GM19238 (cell line): ENCODE measurements around the gene HMGCR.
A peak's percentile ranks its signal among the peaks of the same experiment; 100 is the strongest.
"Not testable (repeated sequence)": the region's sequence is repeated elsewhere in the genome, so short reads cannot be mapped to it uniquely, and the experiment has no call there.

Experiments used
- DNase-seq: peaks from one replicate; pipeline ENCODE4 v3.0.0; 2011; ENCODE audit warnings: low spot score; ENCODE audit not compliant: insufficient read length

The HMGCR gene

DNA sequence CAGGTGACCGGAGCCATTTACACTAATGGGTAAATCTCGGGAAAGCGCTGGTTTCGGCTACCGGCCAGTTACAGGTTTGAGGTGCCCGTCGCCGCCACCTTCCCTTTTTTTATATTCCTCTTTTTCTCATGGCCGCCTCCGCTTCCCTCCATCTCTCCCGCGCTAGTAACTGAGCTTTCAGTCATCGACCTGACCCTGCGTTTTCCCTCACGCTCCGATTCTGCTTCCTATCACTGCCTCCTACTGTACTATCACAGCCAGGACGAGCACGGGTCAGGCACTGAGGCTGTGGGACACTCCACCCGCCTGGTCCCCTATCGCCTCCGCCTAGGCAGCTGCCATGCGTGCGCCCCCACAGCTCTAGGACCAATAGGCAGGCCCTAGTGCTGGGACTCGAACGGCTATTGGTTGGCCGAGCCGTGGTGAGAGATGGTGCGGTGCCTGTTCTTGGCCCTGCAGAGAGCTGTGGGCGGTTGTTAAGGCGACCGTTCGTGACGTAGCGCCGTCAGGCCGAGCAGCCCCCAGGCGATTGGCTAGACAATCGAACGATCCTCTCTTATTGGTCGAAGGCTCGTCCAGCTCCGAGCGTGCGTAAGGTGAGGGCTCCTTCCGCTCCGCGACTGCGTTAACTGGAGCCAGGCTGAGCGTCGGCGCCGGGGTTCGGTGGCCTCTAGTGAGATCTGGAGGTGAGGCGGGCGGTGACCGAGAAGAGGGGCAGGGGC is at the start of gene HMGCR:
TSS of gene HMGCR (plus strand) at position 606 of the 722 bp plus-strand sequence. CDS start 5,386 bp downstream, outside the sequence.
- DNase-seq: peak; percentile 84

DNA sequence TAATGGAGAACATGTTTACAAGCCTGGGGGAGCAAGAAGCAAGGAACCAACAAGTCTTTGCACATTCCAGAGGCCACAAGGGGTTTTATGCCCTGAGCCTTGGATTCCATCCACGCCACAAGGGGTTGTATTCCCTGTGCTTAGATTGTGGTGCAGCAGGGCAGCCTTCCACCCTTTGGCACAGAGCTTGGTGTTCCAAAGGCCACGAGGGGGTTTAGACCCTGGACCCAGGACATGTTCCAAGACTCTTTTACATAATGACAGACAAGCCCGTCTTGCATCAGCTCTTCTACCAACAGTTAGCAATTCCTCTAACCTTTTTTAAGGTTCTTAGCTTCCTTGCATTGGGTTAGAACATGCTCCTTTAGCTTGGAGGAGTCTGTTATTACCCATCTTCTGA is 45.2 kb upstream of the HMGCR start:
- not testable (repeated sequence) for DNase-seq

DNA sequence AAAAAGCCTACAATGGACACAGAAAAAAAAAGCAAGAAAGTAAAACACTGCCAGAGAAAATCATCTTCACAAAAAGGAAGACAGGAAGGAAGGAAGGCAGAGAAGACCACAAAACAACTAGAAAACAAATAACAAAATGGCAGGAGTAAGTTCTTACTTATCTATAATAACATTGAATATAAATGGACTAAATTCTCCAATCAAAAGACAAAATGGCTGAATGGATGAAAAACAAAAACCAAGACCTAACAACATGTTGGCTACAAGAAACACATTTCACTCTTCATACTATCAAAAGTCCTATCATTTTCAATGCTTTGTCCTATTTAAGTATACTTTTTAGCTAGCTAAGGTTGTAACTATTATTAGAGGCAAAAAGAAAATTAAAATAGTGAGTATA is 36.9 kb upstream of the HMGCR start:
- DNase-seq: no peak

DNA sequence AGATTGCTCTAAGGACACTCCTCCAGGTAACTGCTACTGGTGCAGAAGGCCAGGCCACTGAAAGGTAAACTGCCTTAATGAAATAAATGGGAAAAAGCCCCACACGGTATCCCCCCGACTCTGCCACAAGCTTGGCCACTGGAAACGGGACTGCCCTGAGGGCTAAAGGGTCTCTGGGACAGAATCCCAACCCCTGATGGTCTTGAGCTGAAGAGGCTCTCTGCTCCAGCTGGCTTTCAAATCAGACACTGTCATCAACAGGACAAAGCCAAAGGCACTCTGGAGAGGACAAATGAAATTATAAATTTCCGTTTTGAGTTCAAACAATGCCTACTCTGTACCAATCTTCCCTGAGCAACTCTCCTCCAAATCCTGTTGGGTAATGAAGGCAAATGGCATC is 33.6 kb upstream of the HMGCR start:
- DNase-seq: no peak

DNA sequence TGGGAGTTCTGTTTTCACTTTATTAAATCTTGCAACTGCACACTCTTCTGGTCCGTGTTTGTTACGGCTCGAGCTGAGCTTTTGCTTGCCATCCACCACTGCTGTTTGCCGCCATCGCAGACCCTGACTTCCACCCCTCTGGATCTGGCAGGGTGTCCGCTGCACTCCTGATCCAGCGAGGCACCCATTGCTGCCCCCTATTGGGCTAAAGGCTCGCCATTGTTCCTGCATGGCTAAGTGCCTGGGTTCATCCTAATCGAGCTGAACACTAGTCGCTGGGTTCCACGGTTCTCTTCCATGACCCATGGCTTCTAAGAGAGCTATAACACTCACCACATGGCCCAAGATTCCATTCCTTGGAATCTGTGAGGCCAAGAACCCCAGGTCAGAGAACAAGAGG is 32.5 kb upstream of the HMGCR start:
- DNase-seq: not testable (repeated sequence)

DNA sequence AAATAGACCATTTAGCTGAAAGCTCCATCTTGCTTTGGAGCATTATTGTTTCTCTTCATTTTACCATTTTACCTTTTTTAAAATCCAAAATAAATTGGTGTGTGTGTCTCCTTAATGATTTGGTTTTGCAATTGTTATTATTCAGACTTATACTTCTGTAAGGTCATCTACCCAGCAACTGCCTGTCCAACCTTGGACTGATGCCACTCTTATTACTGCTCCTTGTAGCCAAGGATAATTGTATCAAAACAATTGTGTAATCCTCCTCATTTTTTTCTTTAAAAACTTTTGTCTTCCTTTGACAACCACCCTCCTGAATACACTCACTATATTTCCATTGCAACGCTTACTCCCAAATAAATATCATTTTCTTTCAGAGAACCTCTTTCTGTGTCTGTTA is 30.3 kb upstream of the HMGCR start:
- DNase-seq: no peak

DNA sequence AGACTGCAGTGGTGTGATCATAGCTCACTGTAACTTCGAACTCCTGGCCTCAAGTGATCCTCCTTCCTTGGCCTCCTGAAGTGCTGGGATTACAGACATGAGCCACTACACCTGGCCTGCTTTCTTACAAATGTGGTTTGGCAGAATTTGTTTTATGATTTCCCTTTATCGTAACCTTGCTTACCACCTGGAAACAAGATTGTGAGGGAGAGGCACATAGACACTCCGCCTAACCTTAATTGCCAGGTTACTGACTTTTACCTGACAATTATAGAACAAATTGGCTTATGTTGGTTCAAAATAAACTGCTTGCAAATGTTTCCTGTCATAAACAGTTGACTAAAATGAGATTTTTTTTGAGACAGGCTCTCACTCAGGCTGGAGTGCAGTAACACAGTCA is 26.8 kb upstream of the HMGCR start:
- no peak for DNase-seq

DNA sequence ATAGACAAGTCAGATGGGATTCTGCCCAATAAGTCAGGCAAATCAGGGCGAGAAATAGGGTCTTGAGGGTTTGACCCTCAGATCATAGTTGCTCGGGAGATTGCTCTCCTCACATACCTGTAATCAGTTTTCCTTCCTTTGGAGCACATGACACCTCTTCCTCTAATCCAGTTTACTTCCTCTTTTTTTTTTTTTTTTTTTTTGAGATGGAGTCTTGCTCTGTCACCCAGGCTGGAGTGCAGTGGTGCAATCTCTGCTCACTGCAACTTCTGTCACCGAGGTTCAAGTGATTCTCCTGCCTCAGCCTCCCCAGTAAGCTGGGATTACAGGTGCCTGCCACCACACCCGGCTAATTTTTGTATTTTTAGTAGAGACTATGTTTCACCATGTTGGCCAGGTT is 17.9 kb upstream of the HMGCR start:
- not testable (repeated sequence) for DNase-seq

DNA sequence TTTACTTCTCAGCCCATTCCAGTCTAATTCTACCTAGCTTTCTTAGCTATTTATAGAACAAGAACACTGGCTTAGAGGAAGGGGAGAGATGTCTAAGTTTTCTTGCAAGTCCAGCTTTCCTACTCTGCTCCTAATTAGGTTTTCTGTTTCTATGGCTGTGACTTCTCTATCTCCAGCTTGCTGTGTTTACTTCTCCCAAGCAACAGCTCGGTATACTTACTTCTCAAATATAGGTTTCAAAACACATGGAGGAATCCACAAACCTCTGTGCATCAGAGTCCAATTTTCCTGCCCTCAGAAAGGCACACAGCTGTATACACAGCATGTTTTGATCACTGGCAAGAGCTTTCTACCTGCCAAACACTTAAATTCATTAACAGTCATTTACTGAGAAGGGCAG is 17.4 kb upstream of the HMGCR start:
- DNase-seq: no peak

DNA sequence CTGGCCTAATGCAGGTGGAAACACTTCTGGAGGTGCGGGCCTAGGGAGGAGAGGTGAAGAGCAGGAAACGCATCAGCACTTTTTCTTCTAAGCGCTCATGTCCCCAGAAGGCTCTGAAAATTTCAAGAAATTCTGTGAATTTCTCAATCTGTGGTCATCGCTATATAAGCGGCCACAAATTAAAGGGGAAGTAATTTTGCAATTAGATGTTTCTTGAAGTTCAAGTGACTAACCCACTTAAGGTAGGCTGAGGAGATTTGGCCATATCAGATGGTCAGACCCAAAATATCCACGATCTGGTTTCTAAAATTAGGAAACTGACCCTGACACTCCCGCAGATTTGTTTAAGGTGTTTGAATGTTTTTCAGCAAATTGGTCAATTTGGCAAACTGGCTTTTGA is 16.6 kb upstream of the HMGCR start:
- no peak for DNase-seq

DNA sequence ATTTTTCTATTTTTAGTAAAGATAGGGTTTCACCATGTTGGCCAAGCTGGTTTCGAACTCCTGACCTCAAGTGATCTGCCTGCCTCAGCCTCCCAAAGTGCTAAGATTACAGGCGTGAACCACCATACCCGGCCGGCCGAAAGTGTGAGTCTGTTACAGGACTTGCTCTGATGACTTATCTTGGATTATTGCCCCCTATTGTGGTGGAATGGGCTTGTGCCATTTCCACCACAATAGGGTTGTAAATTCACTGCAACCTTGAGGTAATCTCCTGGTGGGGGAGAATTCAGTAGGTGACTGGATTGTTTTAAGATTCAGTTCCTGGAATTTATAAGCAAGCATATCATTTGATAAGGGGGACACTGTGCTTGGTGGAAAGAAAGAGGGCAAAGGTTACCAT is 15.0 kb upstream of the HMGCR start:
- no peak for DNase-seq

DNA sequence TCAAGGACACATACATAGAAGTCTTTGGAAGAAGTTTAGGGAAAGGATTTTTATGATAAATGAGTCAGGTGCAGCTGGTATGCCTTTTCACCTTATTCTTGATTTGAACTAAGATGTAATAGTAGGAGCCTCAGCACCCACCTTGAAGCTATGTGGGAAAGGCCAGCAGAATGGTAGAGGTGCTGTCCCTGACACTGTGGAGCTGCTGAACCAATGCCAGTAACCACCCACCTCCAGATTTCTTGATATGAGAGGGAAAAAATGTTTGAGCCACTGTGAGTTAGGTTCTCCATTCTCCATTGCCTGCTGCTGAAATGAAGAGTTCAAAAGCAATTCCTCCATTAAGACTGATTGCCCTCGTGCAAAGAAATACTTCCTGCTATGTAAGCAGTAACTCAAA is 12.2 kb upstream of the HMGCR start:
- DNase-seq: no peak

DNA sequence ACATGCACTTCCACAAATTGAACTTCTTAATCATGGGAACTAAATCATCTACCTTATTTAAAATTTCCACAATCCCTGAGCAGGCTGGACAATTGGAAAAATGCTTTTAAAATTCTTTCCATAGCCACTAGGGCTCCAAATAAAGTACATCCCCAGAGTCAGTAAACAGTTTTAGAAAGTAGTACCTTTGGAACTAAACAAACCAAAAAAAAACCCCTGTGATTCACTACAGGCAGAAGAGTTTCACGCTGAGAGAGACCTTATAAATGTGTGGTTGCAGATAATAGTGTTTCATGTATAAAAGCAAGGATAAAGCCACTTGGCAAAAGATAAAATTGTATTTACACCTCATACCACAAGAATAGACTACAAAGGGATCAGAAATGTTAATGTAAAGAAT is 11.8 kb upstream of the HMGCR start:
- no peak for DNase-seq

DNA sequence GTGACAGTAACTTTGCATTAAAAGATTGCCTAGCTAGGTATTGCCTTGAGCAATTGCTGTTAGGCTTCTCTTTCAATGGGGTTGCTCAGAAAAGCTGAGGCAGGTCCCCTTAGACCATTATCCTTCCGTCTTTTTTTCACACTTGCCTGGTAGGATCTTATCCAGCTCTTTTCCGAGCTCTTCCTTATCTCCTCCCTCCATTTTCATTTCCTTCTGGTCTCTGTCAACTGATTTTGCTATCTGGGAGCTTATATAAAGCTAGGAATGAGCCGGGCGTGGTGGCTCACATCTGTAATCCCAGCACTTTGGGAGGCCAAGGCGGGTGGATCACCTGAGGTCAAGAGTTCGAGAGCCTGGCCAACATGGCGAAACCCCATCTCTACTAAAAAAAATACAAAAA is 6.6 kb upstream of the HMGCR start:
- DNase-seq: no peak

DNA sequence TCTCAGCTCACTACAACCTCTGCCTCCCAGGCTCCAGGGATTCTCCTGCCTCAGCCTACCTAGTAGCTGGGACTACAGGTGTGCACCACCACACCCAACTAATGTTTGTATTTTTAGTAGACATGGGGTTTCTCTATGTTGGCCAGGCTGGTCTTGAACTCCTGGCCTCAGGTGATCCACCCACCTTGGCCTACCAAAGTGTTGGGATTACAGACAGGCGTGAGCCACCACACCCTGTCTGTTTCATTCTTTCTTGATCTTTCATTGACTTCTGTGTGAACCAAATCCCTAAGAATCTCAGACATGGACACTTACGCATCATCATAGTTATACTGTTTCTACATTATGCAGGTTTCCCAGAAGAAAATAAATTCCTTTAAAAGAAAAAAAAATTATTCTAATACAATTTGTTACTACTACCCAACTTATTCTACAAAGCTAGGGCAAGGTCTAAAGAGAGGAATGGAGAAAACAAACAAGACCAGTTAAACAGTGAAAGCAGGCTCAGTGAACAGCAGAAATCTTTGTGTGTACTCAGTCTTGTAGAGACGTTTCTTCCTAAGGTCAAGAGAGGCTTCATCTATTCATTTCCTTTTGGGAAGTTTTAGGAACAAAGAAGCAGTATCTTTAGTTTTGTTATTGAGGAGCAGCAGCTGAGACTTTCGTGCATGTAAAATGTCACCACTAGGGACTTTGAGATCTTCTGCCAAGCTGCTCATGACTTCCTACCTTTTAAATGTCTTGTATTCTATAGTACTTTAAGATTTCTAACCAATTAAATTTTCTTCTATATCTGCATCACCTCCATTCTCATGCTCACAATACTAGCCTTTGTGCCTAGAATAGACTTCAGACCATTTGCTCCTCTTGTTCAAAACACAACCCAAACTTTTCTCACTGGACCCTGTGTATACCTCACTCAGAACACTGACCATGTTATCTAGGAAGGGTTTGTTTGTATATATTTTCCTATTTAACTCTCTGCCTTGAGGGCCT is 5.6 kb upstream of the HMGCR start:
- no peak for DNase-seq

DNA sequence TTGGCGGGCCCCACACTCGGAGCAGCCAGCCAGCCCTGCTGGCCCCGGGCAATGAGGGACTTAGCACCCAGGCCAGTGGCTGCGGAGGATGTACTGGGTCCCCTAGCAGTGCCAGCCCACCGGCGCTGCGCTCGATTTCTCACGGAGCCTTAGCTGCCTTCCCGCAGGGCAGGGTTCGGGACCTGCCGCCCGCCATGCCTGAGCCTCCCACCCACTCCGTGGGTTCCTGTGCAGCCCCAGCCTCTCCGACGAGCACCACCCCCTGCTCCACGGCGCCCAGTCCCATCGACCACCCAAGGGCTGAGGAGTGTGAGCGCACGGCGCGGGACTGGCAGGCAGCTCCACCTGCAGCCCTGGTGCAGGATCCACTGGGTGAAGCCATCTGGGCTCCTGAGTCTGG is 3.3 kb upstream of the HMGCR start:
- DNase-seq: not testable (repeated sequence)

DNA sequence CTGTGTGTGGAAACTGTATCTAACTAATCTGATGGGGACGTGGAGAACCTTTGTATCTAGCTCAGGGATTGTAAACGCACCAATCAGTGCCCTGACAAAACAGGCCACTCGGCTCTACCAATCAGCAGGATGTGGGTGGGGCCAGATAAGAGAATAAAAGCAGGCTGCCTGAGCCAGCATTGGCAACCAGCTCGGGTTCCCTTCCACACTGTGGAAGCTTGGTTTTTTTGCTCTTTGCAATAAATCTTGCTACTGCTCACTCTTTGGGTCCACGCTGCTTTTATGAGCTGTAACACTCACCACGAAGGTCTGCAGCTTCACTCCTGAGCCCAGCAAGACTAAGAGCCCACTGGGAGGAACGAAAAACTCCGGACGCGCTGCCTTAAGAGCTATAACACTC is 2.6 kb upstream of the HMGCR start:
- DNase-seq: not testable (repeated sequence)

DNA sequence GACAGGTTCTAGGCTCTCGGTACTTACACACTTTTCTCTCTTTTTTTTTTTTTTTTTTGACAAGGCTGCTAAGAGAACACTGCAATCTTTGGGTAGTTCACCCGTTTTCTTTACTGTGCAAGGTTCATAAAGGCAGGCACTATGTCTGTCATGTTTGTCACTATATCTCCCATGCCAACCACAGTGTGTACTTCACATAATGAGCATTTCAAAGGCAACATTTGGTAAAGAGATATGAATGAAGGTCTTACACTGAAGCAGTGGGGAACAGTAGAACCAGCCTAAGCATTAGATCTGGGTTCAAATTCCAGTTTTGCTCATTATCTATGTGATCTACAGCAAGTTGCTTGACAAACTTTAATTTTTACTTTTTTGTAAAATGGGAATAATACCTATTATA is 1.5 kb upstream of the HMGCR start:
- no peak for DNase-seq

DNA sequence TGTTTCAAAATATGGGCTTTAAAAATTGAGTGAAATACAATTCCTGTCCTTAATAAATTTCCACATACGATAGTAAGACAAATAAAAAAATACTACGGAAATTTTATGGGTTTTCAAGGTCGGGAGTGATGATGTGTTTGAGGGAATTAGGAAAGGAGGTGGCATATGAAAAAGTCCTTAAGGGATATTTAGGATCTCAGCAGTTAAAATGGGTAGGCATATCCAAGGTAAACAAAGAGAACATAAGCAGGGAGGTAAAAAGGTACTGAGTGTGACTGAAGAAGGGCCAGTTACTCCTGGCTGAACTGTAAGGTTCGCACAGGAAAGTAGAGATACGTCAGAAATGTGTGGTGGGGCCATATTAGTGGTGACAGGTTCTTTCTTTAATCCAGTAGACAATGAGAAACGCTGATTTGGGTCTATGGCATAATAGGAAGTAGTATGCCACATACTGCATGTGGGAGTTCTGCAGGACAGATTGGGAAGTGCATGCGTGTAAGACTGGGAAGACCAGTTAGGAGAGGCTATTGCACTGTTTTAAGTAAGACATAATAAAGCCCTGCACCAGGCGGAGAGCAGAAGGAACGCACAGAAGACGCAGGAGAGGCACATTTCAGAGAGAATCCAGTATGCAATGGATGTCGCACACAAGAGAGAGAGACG is 937 bp upstream of the HMGCR start:
- DNase-seq: no peak

DNA sequence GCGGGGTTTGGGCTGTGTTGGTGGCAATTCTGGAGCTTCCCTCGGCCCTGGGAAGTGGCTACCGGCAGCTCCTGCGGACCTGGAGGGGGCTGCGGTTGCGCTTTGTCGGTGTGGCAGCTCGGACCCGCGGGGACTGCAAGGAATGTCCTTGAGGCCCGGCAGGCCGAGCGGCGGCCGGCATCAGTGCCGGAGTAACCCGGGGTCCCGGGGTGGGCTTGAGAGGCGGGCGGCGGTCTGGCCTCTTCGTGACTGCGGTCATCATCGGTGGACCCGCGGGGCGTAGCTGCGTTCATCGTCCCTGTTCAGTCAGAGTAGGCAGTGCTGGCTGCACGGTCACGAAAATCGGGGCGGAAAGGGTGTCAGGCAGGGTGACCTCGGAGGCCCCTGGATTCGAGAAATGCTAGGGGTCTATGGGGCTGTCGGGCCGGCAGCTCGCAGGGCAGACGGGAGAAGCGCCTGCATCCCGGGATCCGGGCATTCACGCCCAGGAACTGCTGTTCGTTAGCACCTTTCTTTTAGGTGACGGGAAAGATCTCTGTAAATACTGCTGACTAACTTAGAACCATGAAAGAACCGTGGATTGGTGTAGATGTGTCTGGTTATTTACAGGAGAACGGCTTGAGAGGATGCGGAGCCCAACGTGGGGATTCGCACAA is 474 bp downstream of the HMGCR start:
- no peak for DNase-seq

DNA sequence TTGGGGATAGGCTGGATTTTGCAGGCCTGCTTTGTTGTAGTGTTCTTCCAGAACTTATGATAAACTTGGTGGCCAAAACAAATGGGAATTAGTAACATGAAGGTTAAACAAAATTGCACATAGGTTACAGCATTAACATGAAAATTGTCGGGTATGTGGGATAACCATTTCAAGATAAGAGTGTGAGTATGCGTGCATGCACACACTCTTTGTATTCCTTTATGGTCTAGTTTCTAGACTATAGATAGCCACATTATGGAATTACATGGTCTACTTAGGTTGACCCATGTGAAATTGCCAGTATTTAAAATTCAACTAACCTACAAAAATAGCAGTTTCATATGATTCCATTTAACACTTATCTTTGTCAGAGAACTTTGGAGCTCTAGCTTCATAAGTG is 1.4 kb downstream of the HMGCR start:
- DNase-seq: no peak
